Gastroesophageal sphincter (tissue), 4 donors: ENCODE measurements around the gene AUTS2. TPM values are rescaled to one million over a fixed set of nuclear protein-coding genes. Genes with fewer than 3 reads are reported as not detected.

Experiments used
- ATAC-seq: fragments of 150-250 bp; one replicate; pipeline ENCODE4 v1.9.1; 2016; ENCODE audit warnings: mild to moderate bottlenecking, moderate library complexity
- H3K27ac ChIP-seq, 4 donors: fragments of 200-600 bp; sonication (generic) in 3 of 4; 1 replicate in 3 of 4; 2 replicates in 1 of 4; pipeline ENCODE4 v1.5.1; 2016 to 2019
- H3K27me3 ChIP-seq: fragments of 200-600 bp; sonication (generic); one replicate; pipeline ENCODE4 v1.5.1; 2019
- H3K36me3 ChIP-seq, 2 donors: fragments of 200-600 bp; sonication (generic); one replicate each; pipeline ENCODE4 v1.5.1; 2019; ENCODE audit warnings: control low read depth in 1 of 2
- H3K4me1 ChIP-seq, 3 donors: fragments of 200-600 bp; sonication (generic); 1 replicate in 2 of 3; 2 replicates in 1 of 3; pipeline ENCODE4 v1.5.1; 2016 to 2019; ENCODE audit warnings: control low read depth in 2 of 3
- H3K4me3 ChIP-seq, 2 donors: fragments of 200-600 bp; sonication (generic); one replicate each; pipeline ENCODE4 v1.5.1; 2019; ENCODE audit warnings: mild to moderate bottlenecking in 1 of 2, moderate library complexity in 1 of 2
- H3K9me3 ChIP-seq, 3 donors: fragments of 200-600 bp; sonication (generic); one replicate each; pipeline ENCODE4 v1.5.1; 2017 to 2019; ENCODE audit warnings: control low read depth in 2 of 3
- EP300 ChIP-seq: sonication (generic); formaldehyde crosslinking; IDR thresholded peaks from one replicate; pipeline ENCODE4 v1.6.1; 2017; ENCODE audit warnings: antibody characterized with exemption, mild to moderate bottlenecking
- POLR2A ChIP-seq, 2 donors: fragments of 450-650 bp; IDR thresholded peaks; one replicate each; pipeline ENCODE4 v1.6.1; 2017; ENCODE audit warnings: antibody characterized with exemption in 2 of 2, mild to moderate bottlenecking in 2 of 2, moderate library complexity in 1 of 2
- POLR2AphosphoS5 ChIP-seq: sonication (generic); formaldehyde crosslinking; IDR thresholded peaks from one replicate; pipeline ENCODE4 v1.6.1; 2017; ENCODE audit warnings: antibody characterized with exemption
- WGBS, 2 donors: methylation state at CpG; one replicate each; pipeline ENCODE4 v1.1.5; 2018; ENCODE audit warnings: low coverage in 1 of 2; 5-methylcytosine and 5-hydroxymethylcytosine counted together
- total RNA-seq, 4 donors: library from RNA; depleted of rRNA; stranded (reverse); fragments of >200 nt; gene quantifications; one replicate each; pipeline ENCODE4 v1.1.0, GENCODE V29; 2016
- TF ChIP-seq, protein P1 (sequence below), 4 experiments: fragments of 200-600 bp in 2 of 4; fragments of 450-650 bp in 2 of 4; sonication (generic) in 1 of 4; IDR thresholded peaks; one replicate each; pipeline ENCODE4 v1.5.1; 2017 to 2019; ENCODE audit warnings: antibody characterized with exemption in 4 of 4, mild to moderate bottlenecking in 2 of 4, moderate library complexity in 2 of 4

AUTS2 gene
- total RNA-seq, 4 donors from 2014 or later: 12.2 to 48.7 (median 44.1) TPM

DNA sequence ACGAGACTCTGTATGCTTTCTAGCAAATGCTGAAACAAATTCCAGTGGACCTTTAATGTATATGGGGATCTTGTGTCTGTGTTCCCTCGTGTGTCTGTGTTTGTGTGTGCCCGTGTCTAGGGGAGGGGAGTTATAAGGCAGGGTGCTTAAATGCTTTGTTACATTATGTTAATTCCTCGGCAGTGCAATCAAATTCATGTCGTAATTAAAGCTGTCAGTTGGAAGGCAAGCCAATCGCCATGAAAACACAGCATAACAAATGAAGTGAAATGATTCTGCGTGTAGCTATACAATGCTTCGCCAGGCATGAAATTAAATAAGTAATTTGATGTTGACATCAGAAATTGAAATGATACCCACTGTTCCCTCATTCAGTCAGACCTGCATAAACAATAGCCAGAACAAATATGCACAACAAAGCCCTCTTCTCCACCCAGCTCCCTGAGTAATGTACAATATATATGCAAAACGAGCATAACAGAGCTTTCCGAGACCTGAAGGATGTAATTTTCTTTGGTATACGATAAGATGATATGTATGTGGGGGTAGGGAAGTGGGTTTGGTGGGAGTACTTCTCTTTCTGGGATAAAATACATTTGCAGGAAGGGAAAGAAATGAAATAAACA is 534.1 kb downstream of the AUTS2 start:
- no peak overlapping the region for H3K4me3 ChIP-seq
- TF ChIP-seq POLR2A (IDR thresholded peaks at IDR 0.05) (no peak), EP300 (no peak), POLR2AphosphoS5 (no peak)
- TF ChIP-seq, protein P1, sequence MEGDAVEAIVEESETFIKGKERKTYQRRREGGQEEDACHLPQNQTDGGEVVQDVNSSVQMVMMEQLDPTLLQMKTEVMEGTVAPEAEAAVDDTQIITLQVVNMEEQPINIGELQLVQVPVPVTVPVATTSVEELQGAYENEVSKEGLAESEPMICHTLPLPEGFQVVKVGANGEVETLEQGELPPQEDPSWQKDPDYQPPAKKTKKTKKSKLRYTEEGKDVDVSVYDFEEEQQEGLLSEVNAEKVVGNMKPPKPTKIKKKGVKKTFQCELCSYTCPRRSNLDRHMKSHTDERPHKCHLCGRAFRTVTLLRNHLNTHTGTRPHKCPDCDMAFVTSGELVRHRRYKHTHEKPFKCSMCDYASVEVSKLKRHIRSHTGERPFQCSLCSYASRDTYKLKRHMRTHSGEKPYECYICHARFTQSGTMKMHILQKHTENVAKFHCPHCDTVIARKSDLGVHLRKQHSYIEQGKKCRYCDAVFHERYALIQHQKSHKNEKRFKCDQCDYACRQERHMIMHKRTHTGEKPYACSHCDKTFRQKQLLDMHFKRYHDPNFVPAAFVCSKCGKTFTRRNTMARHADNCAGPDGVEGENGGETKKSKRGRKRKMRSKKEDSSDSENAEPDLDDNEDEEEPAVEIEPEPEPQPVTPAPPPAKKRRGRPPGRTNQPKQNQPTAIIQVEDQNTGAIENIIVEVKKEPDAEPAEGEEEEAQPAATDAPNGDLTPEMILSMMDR (IDR thresholded peaks at IDR 0.05): no peak
- WGBS, 2 donors: 87 to 88% methylated on average over 11 of the region's 11 CpGs

DNA sequence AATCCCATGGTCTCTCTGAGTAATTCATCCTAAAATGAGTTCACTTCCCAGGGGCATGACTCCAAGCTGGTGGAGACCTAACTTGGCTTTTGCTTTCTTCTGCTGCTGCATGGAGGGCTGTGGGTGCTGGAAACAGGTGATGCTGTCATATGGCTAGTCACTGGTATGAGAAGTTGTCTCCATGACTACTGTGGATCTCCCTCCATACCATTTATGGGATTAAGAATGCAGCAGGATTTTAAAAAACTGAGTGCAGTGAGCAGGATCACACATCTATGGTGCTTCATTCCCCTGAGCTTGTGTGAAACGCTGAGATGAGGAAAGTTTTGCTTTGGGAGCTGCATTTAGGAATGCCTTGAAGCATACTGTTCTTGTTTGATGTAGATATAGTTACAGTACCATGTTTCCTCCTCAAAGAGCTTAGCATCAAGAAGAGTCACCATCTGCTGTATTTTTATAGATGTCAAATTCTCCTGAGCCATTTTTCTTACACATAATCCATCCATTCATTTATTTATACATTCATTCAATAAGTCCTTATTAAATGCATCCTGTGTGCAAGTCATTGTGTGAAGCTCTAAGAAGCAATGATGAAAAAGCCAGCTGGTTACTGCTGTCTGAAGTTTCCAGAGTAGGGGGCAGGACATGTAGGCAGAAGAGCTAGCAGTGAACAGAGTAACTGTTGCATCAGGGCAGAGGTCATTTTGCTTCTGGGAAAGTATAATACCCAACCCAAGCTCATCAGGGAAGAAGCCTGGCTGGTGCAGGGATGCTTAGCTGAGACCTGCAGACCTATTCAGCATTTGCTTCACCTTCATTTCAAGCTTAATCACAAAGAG is 534.8 kb downstream of the AUTS2 start:
- Histone ChIP-seq H3K4me3 (no peak overlapping the region), H3K27ac (no peak overlapping the region), H3K27me3 (no peaks in the 10 kb centered on the region), H3K9me3 (no peaks in the 10 kb centered on the region), H3K4me1 (peaks cover 4 to 41% (median 5%) of the 10 kb centered on the region in 3 donors), H3K36me3 (no peaks in the 10 kb centered on the region)
- 67 to 88% methylated on average over 1 of the region's 1 CpG for WGBS, 2 donors
- no peak for TF ChIP-seq POLR2AphosphoS5
- TF ChIP-seq POLR2A (IDR thresholded peaks at IDR 0.05): no peak
- no peak for TF ChIP-seq EP300
- TF ChIP-seq, protein P1 (IDR thresholded peaks at IDR 0.05): no peak
- ATAC-seq: no peak

More for the DNA sequence above, 534.1 kb downstream of the AUTS2 start:
- H3K9me3 ChIP-seq: no peaks in the 10 kb centered on the region
- H3K27ac ChIP-seq: no peak overlapping the region
- H3K36me3 ChIP-seq: no peaks in the 10 kb centered on the region
- H3K4me1 ChIP-seq: peaks cover 4 to 41% (median 5%) of the 10 kb centered on the region in 3 donors
- no peak for ATAC-seq
- H3K27me3 ChIP-seq: no peaks in the 10 kb centered on the region

DNA sequence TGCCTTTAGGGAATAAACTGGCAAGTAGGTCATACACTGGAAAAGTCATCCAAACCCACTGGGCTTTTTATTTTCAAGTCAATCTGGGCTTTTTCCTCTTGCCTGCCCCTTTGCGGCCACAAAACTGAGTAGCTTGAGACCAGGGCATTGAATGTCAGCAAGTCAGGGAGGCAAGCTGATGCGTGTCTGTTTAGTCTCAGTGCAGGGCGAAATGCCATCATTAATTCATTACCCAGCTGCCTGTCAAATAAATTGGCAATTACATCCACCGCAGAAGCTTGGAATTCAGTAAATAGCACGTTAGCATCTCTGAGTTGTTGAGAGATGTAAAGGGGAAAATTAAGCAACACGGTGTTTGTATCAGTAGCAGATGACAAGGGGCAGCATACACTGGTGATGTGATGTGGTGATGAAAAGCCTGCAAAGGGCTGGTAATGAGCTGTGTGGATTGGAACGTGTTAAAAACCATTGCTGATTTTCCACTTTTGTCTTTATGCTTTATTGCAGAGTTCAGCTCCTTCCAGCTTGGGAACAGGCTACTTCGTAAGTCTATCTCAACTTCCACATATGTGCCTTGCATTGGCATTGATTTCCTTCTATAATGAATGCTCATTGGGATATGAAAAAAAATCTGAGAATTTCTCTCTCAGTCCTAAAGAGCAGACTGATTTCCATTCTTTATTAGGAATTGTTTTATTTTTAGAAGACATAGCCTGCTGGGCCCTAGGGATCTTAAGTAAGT is 535.9 kb downstream of the AUTS2 start:
- Histone ChIP-seq H3K4me1 (peaks cover 4 to 41% (median 5%) of the 10 kb centered on the region in 3 donors), H3K4me3 (no peak overlapping the region), H3K9me3 (no peaks in the 10 kb centered on the region), H3K27ac (no peak overlapping the region), H3K36me3 (no peaks in the 10 kb centered on the region), H3K27me3 (no peaks in the 10 kb centered on the region)
- WGBS, 2 donors: 49% methylated on average over 5 to 6 of the region's 8 CpGs
- no peak for TF ChIP-seq POLR2AphosphoS5
- ATAC-seq: no peak

DNA sequence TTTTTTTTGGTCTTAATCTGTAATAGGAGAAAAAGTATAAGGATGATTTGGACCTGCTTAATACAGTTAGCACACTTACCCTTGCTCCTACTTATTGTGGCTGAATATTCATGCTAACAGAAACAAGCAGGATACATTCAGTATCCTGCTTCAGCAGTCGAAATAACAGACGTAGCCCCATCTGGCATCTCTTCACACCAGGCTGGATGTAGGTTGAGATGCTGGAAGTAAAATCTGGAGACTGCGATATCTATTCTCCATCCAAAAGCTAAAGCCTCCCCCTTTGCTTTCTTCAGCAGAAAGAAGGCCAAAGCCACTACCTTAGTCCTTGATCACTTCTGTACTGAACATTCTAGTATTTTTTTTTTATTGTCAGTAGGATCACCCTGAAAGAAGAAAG is 537.4 kb downstream of the AUTS2 start:
- TF ChIP-seq POLR2AphosphoS5: no peak
- TF ChIP-seq POLR2A (IDR thresholded peaks at IDR 0.05): no peak
- TF ChIP-seq, protein P1 (IDR thresholded peaks at IDR 0.05): no peak
- TF ChIP-seq EP300: no peak
- Histone ChIP-seq H3K4me3 (no peak overlapping the region), H3K4me1 (peaks cover 4 to 41% (median 5%) of the 10 kb centered on the region in 3 donors), H3K9me3 (no peaks in the 10 kb centered on the region), H3K27me3 (no peaks in the 10 kb centered on the region), H3K36me3 (no peaks in the 10 kb centered on the region), H3K27ac (no peak overlapping the region)
- ATAC-seq: no peak
- 91 to 97% methylated on average over 3 of the region's 3 CpGs for WGBS, 2 donors

DNA sequence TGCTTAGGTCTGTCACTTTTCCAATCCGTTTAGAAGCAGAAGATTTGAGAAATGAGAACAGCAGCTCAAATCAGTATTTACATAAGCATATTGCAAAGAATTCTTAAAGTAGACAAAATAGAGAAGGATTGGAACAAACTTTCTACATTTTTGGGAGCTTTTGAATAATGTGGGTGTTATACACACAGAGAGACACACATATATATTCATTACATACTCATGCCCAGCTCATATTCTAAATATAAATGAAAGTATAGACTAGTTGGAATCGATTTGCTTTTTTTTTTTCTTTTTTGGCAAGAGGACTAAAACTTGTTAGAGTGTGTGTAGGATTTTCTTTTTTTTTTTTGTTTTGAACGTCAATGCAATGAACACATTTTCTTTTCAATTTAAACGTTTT is 538.9 kb downstream of the AUTS2 start:
- 38 to 44% methylated on average over 4 of the region's 4 CpGs for WGBS, 2 donors
- no peak for ATAC-seq
- Histone ChIP-seq H3K36me3 (no peaks in the 10 kb centered on the region), H3K9me3 (no peaks in the 10 kb centered on the region), H3K27me3 (no peaks in the 10 kb centered on the region), H3K4me1 (peaks cover 4 to 40% (median 5%) of the 10 kb centered on the region in 3 donors), H3K4me3 (no peak overlapping the region), H3K27ac (no peak overlapping the region)
- no peak for TF ChIP-seq POLR2AphosphoS5
- TF ChIP-seq POLR2A (IDR thresholded peaks at IDR 0.05): no peak
- no peak for TF ChIP-seq EP300
- TF ChIP-seq, protein P1 (IDR thresholded peaks at IDR 0.05): no peak
